Ishikawa (cell line): ENCODE data around the gene BRPF3.

Experiments
- CEBPB ChIP-seq: IDR thresholded peaks from 2 replicates; pipeline ENCODE4 v1.6.1; 2012
- CREB1 ChIP-seq: IDR thresholded peaks from 2 replicates; pipeline ENCODE4 v1.6.1; 2012; ENCODE audit warnings: low read depth
- EGR1 ChIP-seq: IDR thresholded peaks from 2 replicates; pipeline ENCODE4 v1.6.1; 2012
- EP300 ChIP-seq: IDR thresholded peaks from 2 replicates; pipeline ENCODE4 v1.6.1; 2012; ENCODE audit warnings: borderline replicate concordance
- FOXM1 ChIP-seq: IDR thresholded peaks from 2 replicates; pipeline ENCODE4 v1.6.1; 2012; ENCODE audit warnings: low read depth, borderline replicate concordance
- MAX ChIP-seq: IDR thresholded peaks from 2 replicates; pipeline ENCODE4 v1.6.1; 2012
- NFIC ChIP-seq: IDR thresholded peaks from 2 replicates; pipeline ENCODE4 v1.6.1; 2012
- RAD21 ChIP-seq: IDR thresholded peaks from 2 replicates; pipeline ENCODE4 v1.6.1; 2012; ENCODE audit warnings: low read depth
- REST ChIP-seq: IDR thresholded peaks from 2 replicates; pipeline ENCODE4 v1.6.1; 2012; ENCODE audit warnings: low read depth, mild to moderate bottlenecking
- TAF1 ChIP-seq: IDR thresholded peaks from 2 replicates; pipeline ENCODE4 v1.6.1; 2012; ENCODE audit warnings: low read depth, mild to moderate bottlenecking
- YY1 ChIP-seq: IDR thresholded peaks from 2 replicates; pipeline ENCODE4 v1.6.1; 2012; ENCODE audit warnings: low read depth
- ZBTB7A ChIP-seq: IDR thresholded peaks from 2 replicates; pipeline ENCODE4 v1.6.1; 2012; ENCODE audit warnings: low read depth

GRCh38 chr6:36155662-36156061 lies 40.9 kb upstream of the BRPF3 start:
- no peak for TF ChIP-seq CEBPB
- no peak for TF ChIP-seq EP300
- TF ChIP-seq ZBTB7A, result no peak
- no peak for TF ChIP-seq REST
- no peak for TF ChIP-seq TAF1
- no peak for TF ChIP-seq RAD21
- TF ChIP-seq NFIC, result no peak
- TF ChIP-seq FOXM1, result no peak
- TF ChIP-seq MAX, result no peak
- TF ChIP-seq YY1, result no peak
- no peak for TF ChIP-seq EGR1
- no peak for TF ChIP-seq CREB1
